Prostate gland (tissue), 2 donors: ENCODE results near the gene AQP3. TPM values are rescaled to one million over a fixed set of nuclear protein-coding genes. Genes with fewer than 3 reads are reported as not detected.

Experiments used
- DNase-seq: peaks from one replicate; pipeline ENCODE4 v3.0.0-alpha.2; 2019; ENCODE audit warnings: low spot score
- H3K27ac ChIP-seq, 2 donors: fragments of 200-600 bp; sonication (generic); 2 replicates each; pipeline ENCODE4 v1.5.1; 2017 to 2019
- H3K27me3 ChIP-seq: fragments of 200-600 bp; sonication (generic); replicated peaks from 2 replicates; pipeline ENCODE4 v1.5.1; 2019; ENCODE audit not compliant: insufficient read depth
- H3K36me3 ChIP-seq, 2 donors: fragments of 200-600 bp; sonication (generic); 1 replicate in 1 of 2; 2 replicates in 1 of 2; pipeline versions ENCODE4 v1.5.1 to v1.8.1; 2017 to 2019
- H3K4me1 ChIP-seq: fragments of 200-600 bp; sonication (generic); replicated peaks from 2 replicates; pipeline ENCODE4 v1.5.1; 2019
- H3K4me3 ChIP-seq, 2 donors: fragments of 200-600 bp; sonication (generic); 2 replicates each; pipeline ENCODE4 v1.5.1; 2017 to 2019
- H3K9me3 ChIP-seq: fragments of 200-600 bp; sonication (generic); 2 replicates; pipeline ENCODE4 v1.5.1; 2017
- POLR2A ChIP-seq: fragments of 450-650 bp; IDR thresholded peaks from one replicate; pipeline ENCODE4 v1.6.1; 2016; ENCODE audit warnings: antibody characterized with exemption, mild to moderate bottlenecking
- POLR2AphosphoS5 ChIP-seq: sonication (generic); formaldehyde crosslinking; IDR thresholded peaks from one replicate; pipeline ENCODE4 v1.6.1; 2017; ENCODE audit warnings: antibody characterized with exemption
- WGBS: methylation state at CpG from one replicate; pipeline ENCODE4 v1.1.5; 2018; 5-methylcytosine and 5-hydroxymethylcytosine counted together
- intact Hi-C: fragments of 100-400 bp; cut with DNase I; formaldehyde crosslinking; loops from one replicate; pipeline ENCODE4 v1.14.2; 2022
- total RNA-seq, 2 donors: library from RNA; depleted of rRNA; stranded (reverse); fragments of >200 nt; gene quantifications; one replicate each; pipeline ENCODE4 v1.1.0, GENCODE V29; 2016
- TF ChIP-seq, protein P1 (sequence below), 4 experiments: fragments of 200-600 bp in 2 of 4; fragments of 450-650 bp in 2 of 4; sonication (generic) in 2 of 4; IDR thresholded peaks; 1 replicate in 3 of 4; 2 replicates in 1 of 4; pipeline ENCODE4 v1.5.1; 2016 to 2019; ENCODE audit warnings: antibody characterized with exemption in 4 of 4, mild to moderate bottlenecking in 2 of 4, moderate library complexity in 2 of 4

Gene AQP3
- total RNA-seq, 2 donors from 2014 or later, result 200 to 327 TPM

DNA sequence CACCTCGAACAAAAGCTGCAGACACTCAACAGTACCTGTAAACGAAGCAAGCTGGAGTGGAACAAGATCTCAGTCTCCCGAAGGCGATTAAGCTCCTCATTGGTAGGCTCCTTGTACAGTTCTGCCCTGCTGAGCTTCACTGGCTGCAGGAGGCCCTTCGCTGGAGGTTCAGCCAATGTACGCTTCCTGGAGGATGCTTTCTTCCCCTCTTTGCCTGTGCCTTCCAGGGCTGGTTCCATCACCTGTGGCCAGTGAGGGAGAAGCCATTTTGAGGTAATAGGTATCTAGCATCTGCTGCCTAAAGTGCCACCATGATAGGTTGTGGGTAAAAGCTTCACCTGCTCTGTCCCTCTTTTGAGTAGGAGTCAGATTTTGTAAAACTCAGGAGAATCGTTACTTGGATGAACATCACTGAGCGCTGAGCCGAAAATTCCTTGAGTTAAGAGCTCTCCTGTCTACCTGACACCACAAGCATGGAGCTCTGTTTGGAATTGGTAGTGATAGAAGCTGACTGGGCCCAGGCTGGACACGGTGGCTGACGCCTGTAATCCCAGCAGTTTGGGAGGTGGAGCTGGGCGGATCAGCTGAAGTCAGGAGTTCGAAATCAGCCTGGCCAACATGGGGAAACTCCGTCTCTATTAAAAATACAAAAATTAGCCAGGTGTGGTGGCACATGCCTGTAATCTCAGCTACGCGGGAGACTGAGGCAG, 24.9 kb upstream of the AQP3 start:
- H3K27me3 ChIP-seq, result no peaks in the 10 kb centered on the region
- peaks cover 8% of the 10 kb centered on the region for H3K4me1 ChIP-seq
- peaks cover 16 to 28% of the 10 kb centered on the region in 2 donors for H3K36me3 ChIP-seq
- 85% methylated on average over 16 of the region's 16 CpGs for WGBS
- H3K9me3 ChIP-seq, result no peaks in the 10 kb centered on the region
- intact Hi-C loops, result no loop called here
- H3K4me3 ChIP-seq, result no peak overlapping the region
- no peak overlapping the region for H3K27ac ChIP-seq
- TF ChIP-seq POLR2A, result no peak
- no peak for TF ChIP-seq POLR2AphosphoS5
- TF ChIP-seq, protein P1, sequence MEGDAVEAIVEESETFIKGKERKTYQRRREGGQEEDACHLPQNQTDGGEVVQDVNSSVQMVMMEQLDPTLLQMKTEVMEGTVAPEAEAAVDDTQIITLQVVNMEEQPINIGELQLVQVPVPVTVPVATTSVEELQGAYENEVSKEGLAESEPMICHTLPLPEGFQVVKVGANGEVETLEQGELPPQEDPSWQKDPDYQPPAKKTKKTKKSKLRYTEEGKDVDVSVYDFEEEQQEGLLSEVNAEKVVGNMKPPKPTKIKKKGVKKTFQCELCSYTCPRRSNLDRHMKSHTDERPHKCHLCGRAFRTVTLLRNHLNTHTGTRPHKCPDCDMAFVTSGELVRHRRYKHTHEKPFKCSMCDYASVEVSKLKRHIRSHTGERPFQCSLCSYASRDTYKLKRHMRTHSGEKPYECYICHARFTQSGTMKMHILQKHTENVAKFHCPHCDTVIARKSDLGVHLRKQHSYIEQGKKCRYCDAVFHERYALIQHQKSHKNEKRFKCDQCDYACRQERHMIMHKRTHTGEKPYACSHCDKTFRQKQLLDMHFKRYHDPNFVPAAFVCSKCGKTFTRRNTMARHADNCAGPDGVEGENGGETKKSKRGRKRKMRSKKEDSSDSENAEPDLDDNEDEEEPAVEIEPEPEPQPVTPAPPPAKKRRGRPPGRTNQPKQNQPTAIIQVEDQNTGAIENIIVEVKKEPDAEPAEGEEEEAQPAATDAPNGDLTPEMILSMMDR (IDR thresholded peaks at IDR 0.05), result no peak
- no peak for DNase-seq

- no peak for TF ChIP-seq POLR2A
- no peak for TF ChIP-seq POLR2AphosphoS5
- TF ChIP-seq, protein P1 (IDR thresholded peaks at IDR 0.05), result no peak
- no peak for DNase-seq
- no peaks in the 10 kb centered on the region for H3K27me3 ChIP-seq
- H3K36me3 ChIP-seq, result peaks cover 16 to 32% of the 10 kb centered on the region in 2 donors
- no peak overlapping the region for H3K4me3 ChIP-seq
- intact Hi-C loops, result no loop called here
- H3K9me3 ChIP-seq, result no peaks in the 10 kb centered on the region
- H3K27ac ChIP-seq, result no peak overlapping the region
- WGBS, result 72% methylated on average over 2 of the region's 2 CpGs
- H3K4me1 ChIP-seq, result peaks cover 8% of the 10 kb centered on the region
Measured at GRCh38 chr9:33471361-33471760, 24.0 kb upstream of the AQP3 start.

DNA sequence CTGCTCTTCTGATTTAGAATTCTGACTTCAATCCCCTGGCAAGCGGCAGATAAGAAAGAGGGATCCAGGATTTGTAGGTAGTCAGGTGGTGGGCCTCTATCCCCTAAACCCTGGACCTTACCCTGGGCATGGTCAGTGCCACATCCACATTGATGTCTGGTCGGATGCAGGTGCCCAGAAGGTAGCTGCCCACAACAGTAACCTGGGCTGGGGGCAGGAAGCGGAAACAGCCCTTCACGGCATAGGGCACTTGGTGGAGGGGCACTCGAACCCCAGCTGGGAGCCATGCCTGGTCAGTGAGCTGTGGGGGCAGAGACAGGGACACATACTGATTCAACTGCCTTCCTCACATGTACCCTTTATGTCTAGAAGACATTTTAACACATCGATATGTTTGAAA, 22.5 kb upstream of the AQP3 start:
- DNase-seq, result no peak
- 94% methylated on average over 6 of the region's 6 CpGs for WGBS
- Histone ChIP-seq H3K4me1 (peaks cover 8% of the 10 kb centered on the region), H3K27ac (no peak overlapping the region), H3K36me3 (peaks cover 27 to 32% of the 10 kb centered on the region in 2 donors), H3K9me3 (no peaks in the 10 kb centered on the region), H3K4me3 (no peak overlapping the region), H3K27me3 (no peaks in the 10 kb centered on the region)
- TF ChIP-seq, protein P1 (IDR thresholded peaks at IDR 0.05), result no peak
- no peak for TF ChIP-seq POLR2A
- no peak for TF ChIP-seq POLR2AphosphoS5
- intact Hi-C loops, result loop anchor here (5.0 kb wide), 2 partner anchors 93 to 183 kb away; no protein-coding TSS in a partner anchor

DNA sequence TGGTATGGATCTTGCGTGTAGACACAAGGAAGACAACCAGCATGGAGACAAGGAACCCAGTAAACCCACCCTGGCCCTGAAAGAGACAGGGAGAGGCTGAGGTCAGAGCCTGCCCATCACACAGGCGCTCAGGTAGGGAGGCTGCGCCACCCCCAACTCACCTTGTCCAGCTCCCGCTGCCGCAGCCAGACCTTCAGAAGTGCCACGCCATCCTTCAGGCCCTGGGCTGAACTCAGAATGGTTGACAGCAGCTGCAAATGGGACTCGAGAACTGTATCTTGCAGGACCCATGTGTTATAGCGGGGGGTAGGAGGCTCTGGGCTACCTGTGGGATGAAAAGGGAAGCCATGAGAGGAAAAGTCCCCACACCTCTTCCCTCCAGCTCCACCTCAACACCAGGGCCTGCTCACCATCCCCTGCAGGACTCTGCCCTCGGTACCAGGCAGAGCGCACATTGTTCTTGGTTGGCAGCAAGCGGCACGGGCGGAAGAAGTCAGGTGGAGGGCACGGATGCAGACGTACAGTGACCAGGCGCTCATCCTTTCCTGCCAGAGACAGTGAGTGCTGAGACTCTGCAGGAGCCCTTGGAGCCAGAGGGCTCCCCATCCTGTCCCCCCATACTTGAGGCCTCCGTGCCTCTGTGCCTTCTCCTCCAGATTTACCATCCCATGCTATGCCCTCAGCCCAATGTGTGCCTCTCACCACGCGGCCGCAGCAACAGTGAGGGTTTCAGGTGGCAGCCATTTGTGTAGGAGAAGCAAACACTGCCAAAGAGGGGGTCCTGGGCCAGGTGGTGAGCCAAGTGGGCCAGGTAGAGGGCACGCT, 21.6 kb upstream of the AQP3 start:
- H3K27ac ChIP-seq, result no peak overlapping the region
- peaks cover 8% of the 10 kb centered on the region for H3K4me1 ChIP-seq
- no peaks in the 10 kb centered on the region for H3K9me3 ChIP-seq
- intact Hi-C loops, result loop anchor here (5.0 kb wide), 2 partner anchors 92 to 182 kb away; no protein-coding TSS in a partner anchor
- no peak overlapping the region for H3K4me3 ChIP-seq
- TF ChIP-seq POLR2AphosphoS5 (no peak), POLR2A (no peak)
- TF ChIP-seq, protein P1 (IDR thresholded peaks at IDR 0.05), result no peak
- WGBS, result 94% methylated on average over 21 of the region's 21 CpGs
- no peak for DNase-seq
- H3K27me3 ChIP-seq, result no peaks in the 10 kb centered on the region
- H3K36me3 ChIP-seq, result peaks cover 28 to 32% of the 10 kb centered on the region in 2 donors
